DMS79 treated with DMSO at 0.1 percent for 48 hours (cell line): ENCODE results near the gene NOSTRIN.
A peak's percentile ranks its signal among the peaks of the same experiment; 100 is the strongest.
"Not testable (repeated sequence)": the region's sequence is repeated elsewhere in the genome, so short reads cannot be mapped to it uniquely, and the experiment has no call there.

Source experiments
- DNase-seq: peaks from one replicate; lab custom pipeline; 2025; lab: John Stamatoyannopoulos, UW

Gene NOSTRIN, protein sequence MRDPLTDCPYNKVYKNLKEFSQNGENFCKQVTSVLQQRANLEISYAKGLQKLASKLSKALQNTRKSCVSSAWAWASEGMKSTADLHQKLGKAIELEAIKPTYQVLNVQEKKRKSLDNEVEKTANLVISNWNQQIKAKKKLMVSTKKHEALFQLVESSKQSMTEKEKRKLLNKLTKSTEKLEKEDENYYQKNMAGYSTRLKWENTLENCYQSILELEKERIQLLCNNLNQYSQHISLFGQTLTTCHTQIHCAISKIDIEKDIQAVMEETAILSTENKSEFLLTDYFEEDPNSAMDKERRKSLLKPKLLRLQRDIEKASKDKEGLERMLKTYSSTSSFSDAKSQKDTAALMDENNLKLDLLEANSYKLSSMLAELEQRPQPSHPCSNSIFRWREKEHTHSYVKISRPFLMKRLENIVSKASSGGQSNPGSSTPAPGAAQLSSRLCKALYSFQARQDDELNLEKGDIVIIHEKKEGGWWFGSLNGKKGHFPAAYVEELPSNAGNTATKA

DNA sequence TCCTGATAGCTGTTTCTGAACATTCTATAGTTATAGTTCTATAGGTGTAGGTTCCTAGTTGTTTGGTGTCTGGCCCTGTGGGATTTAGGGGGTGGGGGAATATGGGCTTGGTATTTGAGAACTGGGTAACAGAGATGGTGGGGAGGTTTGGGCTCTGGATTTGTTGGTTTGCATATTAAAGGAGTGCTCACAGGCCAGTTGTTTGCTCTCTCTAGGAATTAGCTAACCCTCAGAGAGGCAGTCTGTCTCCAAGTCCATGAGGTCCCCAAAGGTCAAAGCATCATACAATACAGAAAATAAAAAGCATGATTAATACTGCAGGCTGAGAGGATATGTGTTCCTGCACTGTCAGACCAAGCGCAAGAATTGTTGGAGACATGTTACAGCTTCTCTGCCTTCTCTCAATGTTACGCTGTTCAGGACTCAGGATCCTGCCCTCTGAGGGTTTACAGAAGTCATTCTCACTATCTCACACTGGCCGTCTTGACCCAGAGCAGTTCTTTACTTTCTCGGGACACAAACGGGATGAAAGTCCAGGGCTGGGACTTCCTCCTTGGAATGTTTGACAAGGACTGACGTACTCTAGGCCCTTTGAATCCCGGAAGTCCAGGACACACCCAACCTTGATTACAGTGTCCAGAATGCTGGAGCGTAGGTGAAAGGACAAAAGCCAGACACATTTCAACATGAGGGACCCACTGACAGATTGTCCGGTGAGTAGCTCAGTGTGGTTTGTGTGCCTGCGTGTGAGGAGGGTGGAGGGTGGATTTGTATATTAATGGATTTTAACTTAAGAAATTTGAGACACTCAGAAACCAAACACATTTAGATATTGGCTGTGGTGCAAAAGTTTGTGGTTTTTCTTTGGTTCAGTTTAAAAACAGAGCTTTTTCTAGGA lies at the start of gene NOSTRIN:
Gene NOSTRIN, plus strand, starts transcription at position 677 of the 898 bp plus-strand sequence. Its CDS starts 10 bp downstream, at position 687.
- DNase-seq, result no peak

GRCh38 chr2:168753765-168754329 lies 48.6 kb upstream of the NOSTRIN start:
- no peak for DNase-seq

DNA sequence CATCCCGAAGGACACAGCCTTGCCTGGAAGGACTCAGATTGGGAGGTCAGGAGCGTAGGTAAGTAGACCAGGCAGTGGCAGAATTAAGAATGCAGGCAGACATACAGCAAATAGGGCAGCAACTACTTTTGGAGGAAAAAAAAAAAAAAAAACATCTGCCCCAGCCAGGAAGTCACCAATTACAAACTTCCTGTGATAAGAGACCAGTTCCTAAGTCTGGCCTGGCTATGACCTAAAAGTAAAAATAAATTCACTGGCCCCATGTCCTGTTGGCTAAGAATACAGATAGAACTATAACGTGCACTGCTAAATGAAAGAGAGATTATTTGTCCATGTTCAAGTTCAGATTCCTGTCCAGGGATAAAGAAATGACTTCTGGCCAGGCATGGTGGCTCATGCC lies 45.2 kb upstream of the NOSTRIN start:
- no peak for DNase-seq

GRCh38 chr2:168758970-168759820 lies 43.2 kb upstream of the NOSTRIN start:
- DNase-seq, result peak; percentile 23

- DNase-seq, result no peak
These were observed 37.0 kb upstream of the NOSTRIN start for GRCh38 chr2:168765401-168765800.

DNA sequence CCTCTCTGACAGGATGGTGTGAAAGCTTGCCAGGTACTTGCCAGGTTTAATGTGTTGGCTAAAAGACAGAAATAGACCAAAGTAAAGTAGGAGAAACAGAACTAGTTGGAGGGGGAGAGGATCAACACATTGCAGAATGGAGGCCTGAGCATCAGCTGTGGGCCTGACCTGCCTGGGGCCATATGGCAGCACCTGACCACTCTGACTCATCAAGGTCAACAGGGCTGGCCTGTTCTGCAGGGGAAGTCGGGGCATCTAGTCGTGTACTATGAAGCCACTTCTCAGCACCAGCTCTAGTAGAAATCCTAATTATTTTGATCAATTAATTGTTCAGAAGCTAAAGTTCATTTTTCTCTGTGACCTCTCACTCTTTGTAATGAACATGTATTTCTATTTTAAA lies 35.8 kb upstream of the NOSTRIN start:
- no peak for DNase-seq

- no peak for DNase-seq
These were observed 35.2 kb upstream of the NOSTRIN start for GRCh38 chr2:168767258-168767657.

DNA sequence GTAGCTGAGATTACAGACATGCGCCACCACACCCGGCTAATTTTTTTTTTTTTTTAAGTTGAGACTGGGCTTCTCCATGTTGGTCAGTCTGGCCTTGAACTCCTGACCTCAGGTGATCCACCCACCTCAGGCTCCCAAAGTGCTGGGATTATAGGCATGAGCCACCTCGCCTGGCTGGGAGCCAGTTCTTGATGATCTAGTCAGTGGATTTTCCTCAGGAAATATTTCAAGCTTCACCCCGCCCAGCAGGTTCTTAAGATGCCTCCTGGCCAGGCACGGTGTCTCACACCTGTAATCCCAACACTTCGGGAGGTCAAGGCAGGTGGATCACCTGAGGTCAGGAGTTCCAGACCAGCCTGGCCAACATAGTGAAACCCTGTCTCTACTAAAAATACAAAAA lies 34.1 kb upstream of the NOSTRIN start:
- not testable (repeated sequence) for DNase-seq

DNA sequence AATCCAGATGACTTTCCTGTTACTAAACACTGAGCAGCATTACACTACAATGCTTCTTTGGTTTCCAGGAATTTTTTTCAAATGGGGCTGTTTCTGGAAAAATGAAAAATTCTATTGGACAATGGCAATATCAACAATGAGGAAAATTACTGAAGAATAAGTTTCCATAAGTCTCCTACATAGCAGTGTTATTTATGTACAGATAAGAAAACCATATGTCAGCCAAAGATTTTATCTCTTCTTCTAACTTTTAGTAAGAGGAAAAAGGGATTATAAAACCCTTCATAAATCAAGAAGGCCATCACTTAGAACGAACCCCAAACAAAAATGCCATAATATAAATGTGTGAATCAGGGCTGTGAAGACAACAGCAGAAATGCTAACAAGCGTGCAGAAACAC lies 31.6 kb upstream of the NOSTRIN start:
- no peak for DNase-seq

- no peak for DNase-seq
These were observed 29.7 kb upstream of the NOSTRIN start for GRCh38 chr2:168772704-168773103.

DNA sequence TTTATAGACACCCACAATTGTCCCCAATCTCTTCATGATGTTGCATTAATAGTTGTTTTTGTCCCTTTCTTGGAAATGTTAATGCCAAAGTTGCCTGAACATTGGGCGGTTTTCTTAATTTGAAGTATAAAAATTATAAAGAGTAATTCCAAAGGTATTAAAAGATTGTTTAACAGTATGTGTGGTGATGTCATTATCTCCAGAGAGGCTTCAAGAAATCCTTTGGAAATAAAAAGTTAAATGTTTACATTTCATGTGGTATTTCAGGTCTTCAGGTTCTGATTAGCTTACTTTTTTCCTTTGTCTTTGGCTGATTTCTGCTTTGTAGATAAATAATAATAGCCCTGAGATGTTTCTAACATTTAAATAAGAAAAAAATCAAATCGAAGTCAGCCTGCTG lies 29.3 kb upstream of the NOSTRIN start:
- DNase-seq, result no peak

DNA sequence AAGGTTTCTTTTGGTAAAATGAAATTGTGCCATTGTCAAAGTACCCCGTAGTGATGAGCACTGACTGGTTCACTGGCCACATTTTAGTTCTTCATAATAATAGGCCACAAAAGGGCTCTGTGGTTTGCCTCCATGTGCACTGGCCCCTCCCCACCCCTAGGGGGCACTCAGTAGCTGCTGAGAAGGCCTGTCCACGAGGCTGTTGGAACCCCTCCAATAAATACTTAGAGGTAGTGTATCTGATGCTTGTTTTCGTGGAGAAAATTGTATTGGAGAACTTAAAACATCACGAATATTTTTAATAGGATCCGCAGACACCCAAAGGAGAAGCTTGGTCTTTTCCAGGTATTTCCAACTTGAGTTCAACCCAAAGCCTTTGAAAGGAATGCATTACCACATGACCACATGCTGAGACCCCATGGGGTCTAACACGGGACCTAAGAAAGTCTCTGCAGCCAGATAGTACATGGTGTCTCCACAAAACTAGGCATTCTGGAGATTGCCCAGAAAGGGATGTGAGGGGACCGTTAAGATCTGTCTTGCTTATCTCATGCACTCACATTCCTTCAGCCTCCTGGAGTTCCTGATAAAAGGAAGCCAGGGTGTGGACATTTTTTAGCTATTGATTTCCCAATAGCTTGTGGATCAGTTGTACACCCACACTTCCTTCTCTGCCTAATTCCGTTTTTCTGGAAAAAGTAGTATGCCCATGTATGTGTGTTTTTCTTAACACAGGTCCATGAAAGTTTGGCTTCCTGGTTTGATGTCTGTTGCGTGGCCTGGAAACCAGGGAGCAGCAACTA lies 28.5 kb upstream of the NOSTRIN start:
- DNase-seq, result peak; percentile 3

- no peak for DNase-seq
These were observed 26.6 kb upstream of the NOSTRIN start for GRCh38 chr2:168775837-168776236.

DNA sequence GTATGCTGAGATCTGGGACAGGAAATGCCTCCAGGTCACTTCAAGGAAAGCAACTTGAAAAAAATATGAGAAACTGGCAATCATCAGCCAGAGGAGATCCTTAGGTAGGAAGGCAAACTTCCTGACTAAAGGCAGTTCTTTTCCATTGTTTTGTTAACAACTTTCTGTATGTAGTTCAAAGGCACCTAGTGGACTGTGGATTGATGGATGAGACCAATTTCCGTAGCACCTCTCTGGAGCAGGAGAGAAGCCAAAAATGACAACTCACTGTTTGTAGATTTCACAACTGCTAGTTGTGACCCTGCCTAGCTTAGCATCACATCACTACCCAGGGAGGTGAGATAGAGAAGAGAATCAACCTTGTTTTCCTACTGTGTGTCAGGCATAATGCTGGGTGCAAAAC lies 21.8 kb upstream of the NOSTRIN start:
- DNase-seq, result no peak

- no peak for DNase-seq
These were observed 21.1 kb upstream of the NOSTRIN start for GRCh38 chr2:168781191-168781817.

DNA sequence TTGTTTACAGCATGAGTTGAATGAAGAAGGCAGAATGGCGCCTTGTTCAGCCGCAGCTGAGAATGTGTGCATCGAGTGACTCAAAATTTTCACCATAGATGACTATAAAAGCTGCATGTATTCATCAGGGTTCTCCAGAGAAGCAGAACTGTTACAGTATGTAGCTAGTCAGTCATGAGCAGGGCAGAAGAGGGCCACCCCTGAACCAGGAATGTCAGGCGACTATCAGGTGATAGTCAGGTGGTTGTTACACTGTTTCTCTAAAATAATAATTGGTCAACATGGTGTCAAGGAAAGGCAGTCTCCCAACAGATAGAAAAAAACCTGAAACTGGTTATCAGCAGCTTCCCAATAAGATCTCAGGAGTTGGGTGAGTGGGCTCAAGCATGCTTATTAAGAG lies 20.2 kb upstream of the NOSTRIN start:
- DNase-seq, result no peak

DNA sequence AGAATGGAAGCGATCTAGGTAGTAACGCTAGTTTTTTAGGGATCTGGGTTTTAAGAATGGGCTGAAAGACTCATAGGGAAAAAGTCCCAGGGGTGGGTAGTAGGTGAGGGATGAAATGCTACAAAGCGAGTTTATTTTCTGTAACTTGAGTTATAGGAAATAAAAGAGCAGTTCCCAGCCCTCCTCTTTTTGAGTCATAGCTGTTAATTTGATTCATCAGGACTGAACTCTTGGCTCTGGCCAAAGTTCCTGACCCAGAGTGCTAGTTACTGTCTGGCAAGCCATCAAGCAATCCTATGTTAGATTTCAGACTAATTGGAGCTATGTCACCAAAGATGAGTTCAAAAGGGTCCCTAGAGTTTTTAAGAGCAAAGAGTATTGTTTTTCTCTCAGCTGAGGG lies 17.4 kb upstream of the NOSTRIN start:
- no peak for DNase-seq

DNA sequence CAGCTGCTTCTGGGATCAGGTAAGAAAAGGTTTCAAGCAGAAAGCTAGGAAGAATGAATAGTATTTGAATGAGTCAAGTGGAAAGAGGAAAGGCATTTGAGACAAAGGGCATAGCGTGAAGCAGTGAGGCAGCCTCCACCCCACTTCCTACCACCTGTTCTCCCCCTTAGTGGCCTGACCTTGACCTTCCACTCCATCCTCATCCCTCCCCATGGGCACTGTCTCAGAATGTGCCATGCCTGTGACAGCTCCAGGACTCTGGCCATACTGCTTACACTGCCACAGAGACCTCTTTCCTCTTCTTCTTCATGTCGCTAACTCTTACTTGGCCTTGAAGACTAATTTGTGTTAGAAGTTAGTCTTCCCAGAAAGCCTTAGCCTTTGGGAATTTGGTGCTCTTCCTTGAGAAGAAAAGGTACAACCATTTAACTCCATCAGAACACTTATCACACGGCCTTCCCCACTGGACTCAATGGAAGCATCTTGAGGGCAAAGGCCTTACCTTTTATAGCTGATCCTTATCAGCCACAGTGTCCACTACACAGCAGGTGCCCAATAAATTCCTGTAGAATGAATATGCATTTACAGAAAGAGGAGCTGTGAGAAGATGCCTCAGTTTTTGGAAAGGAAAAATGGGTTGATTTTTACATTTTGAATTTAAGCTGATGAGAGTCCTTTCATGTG lies 15.2 kb upstream of the NOSTRIN start:
- DNase-seq, result no peak

DNA sequence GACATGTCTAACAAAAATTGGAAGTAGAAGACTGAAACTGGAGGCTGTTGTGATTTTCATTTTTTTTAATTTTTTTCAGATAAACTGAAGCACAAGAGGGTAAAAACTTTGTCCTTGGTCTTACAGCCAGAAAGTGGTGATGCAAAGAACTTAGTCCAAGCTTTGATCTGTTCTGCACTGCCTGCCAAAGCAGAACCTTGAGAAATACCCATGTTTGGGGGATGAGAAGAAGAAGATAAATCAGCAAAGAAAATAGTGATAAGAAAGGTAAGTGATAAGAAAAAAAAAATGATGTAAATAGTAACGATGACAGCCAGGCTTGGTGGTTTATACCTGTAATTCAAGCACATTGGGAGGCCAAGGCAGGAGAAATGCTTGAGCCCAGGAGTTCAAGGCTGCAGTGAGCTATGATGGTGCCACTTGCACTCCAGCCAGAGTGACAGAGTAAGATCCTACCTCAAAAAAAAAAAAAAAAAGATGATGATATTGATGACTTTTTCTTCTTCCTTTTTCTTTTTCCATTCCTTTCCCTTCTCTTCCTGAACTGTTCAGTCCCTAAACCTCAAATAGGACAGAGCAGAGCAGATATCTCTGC lies 14.6 kb upstream of the NOSTRIN start:
- DNase-seq, result no peak
